PFSK-1 (cell line): Measurements from ENCODE around the gene NECAB3.

ENCODE experiments used
- FOXP2 ChIP-seq: optimal IDR thresholded peaks from 2 replicates; pipeline ENCODE3; 2011; ENCODE audit warnings: borderline replicate concordance, control low read depth, inconsistent platforms; ENCODE audit not compliant: insufficient read depth; ENCODE audit errors: extremely low read length, extremely low read depth
- POLR2AphosphoS5 ChIP-seq: IDR thresholded peaks from 2 replicates; pipeline ENCODE4 v1.6.1; 2012; ENCODE audit warnings: low read depth, mild to moderate bottlenecking, control low read depth, low read length, moderate library complexity
- SIN3A ChIP-seq: IDR thresholded peaks from 2 replicates; pipeline ENCODE4 v1.6.1; 2012; ENCODE audit warnings: mild to moderate bottlenecking, low read length, moderate library complexity, borderline replicate concordance; ENCODE audit not compliant: insufficient read depth
- TAF1 ChIP-seq: IDR thresholded peaks from 2 replicates; pipeline ENCODE4 v1.6.1; 2012; ENCODE audit warnings: low read length, control low read depth, borderline replicate concordance; ENCODE audit not compliant: insufficient read depth
- TF ChIP-seq, protein P1 (sequence below), 2 experiments: IDR thresholded peaks; 2 replicates each; pipeline versions ENCODE4 v1.6.1 to v1.8.0; 2011 to 2012; ENCODE audit warnings: low read depth in 2 of 2, low read length in 2 of 2, control low read depth in 1 of 2, inconsistent platforms in 1 of 2, mild to moderate bottlenecking in 1 of 2, moderate library complexity in 1 of 2; ENCODE audit not compliant: insufficient read depth in 1 of 2

Gene NECAB3

DNA sequence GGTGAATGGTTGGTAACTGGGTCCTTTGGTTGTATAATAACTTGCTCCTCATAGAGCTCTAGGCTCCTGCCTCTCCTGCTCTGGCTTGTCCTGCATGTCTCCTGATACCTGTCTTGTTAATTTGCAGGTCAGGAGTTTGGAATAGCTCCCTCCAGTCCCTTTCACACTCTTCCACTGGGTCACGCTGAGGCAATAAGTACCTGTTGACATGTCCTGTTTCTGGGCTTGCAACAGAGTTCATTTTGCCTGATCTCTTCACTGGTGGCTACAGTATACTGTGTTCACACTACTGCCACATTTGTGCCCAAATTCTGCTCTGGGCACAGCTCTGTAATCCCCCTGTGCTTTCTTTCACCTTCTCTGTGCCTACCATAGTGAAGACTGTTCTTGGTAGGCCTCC lies 37.5 kb downstream of the NECAB3 start:
- TF ChIP-seq POLR2AphosphoS5: no peak
- TF ChIP-seq, protein P1, sequence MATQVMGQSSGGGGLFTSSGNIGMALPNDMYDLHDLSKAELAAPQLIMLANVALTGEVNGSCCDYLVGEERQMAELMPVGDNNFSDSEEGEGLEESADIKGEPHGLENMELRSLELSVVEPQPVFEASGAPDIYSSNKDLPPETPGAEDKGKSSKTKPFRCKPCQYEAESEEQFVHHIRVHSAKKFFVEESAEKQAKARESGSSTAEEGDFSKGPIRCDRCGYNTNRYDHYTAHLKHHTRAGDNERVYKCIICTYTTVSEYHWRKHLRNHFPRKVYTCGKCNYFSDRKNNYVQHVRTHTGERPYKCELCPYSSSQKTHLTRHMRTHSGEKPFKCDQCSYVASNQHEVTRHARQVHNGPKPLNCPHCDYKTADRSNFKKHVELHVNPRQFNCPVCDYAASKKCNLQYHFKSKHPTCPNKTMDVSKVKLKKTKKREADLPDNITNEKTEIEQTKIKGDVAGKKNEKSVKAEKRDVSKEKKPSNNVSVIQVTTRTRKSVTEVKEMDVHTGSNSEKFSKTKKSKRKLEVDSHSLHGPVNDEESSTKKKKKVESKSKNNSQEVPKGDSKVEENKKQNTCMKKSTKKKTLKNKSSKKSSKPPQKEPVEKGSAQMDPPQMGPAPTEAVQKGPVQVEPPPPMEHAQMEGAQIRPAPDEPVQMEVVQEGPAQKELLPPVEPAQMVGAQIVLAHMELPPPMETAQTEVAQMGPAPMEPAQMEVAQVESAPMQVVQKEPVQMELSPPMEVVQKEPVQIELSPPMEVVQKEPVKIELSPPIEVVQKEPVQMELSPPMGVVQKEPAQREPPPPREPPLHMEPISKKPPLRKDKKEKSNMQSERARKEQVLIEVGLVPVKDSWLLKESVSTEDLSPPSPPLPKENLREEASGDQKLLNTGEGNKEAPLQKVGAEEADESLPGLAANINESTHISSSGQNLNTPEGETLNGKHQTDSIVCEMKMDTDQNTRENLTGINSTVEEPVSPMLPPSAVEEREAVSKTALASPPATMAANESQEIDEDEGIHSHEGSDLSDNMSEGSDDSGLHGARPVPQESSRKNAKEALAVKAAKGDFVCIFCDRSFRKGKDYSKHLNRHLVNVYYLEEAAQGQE (IDR thresholded peaks at IDR 0.05; ENCODE audit: insufficient read depth in 1 of 2, low read depth in 2 of 2, low read length in 2 of 2): no peak
- TF ChIP-seq TAF1: no peak
- TF ChIP-seq SIN3A: no peak
- TF ChIP-seq FOXP2: no peak

DNA sequence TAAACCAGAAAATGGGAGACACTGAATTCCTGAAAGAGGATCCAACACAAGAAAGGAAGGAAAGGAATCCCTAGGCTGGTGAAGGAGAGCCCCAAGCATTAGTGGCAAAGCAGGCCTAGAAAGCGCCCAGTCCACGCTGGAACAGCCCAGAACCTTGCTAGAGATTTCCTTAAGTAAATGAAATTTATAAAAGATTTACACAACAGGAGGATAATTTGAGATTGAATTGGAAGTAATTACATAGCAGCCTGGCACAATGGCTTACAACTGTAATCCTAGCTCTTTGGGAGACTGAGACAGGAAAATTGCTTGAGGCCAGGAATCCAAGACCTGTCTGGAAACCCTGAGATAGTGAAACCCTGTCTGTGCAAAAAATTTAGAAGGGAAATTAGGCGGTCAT lies 38.9 kb downstream of the NECAB3 start:
- TF ChIP-seq, protein P1 (IDR thresholded peaks at IDR 0.05; ENCODE audit: insufficient read depth in 1 of 2, low read depth in 2 of 2, low read length in 2 of 2): no peak

DNA sequence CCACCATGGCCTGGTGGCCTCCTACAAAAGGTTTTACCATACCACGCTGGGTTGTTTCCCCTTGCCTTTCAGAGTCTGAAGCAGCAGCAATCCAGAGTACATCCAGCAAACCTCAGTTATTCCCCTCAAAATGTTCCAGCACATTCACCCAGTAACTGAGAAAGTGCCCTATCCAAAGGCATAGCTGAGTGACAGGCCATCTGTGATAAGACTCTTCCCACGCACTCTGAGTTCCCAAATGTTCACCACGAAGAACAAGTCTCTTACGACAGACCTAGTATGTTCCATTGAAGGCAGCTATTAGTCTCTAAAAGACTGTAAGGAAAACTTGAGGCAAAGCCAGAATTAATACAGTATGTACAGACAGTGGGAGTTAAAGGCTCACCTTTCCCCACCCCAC lies 43.7 kb downstream of the NECAB3 start:
- TF ChIP-seq TAF1: no peak
- no peak for TF ChIP-seq SIN3A
- TF ChIP-seq FOXP2: no peak
- no peak for TF ChIP-seq POLR2AphosphoS5
- TF ChIP-seq, protein P1 (IDR thresholded peaks at IDR 0.05; ENCODE audit: insufficient read depth in 1 of 2, low read depth in 2 of 2, low read length in 2 of 2): no peak

DNA sequence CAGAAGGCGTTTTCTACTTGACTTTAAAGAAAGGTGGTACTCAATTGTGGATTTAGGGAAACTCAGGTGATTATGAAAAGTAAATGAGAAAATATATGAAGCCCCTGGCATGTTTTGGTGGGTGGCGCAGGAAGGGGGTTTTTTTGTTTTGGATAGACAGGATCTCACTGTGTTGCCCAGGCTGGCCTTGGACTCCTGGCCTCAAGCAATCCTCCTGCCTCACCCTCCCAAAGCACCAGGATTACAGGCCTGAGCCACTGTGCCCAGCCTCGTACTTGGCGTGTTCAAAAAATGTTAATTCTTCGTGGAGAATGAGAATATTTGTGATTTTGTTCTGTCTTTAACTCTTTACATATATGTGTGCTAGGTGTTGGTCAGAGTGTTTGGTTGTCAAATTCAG lies 44.2 kb downstream of the NECAB3 start:
- TF ChIP-seq POLR2AphosphoS5 (no peak), TAF1 (no peak), SIN3A (no peak), FOXP2 (no peak)
- TF ChIP-seq, protein P1 (IDR thresholded peaks at IDR 0.05; ENCODE audit: insufficient read depth in 1 of 2, low read depth in 2 of 2, low read length in 2 of 2): no peak

DNA sequence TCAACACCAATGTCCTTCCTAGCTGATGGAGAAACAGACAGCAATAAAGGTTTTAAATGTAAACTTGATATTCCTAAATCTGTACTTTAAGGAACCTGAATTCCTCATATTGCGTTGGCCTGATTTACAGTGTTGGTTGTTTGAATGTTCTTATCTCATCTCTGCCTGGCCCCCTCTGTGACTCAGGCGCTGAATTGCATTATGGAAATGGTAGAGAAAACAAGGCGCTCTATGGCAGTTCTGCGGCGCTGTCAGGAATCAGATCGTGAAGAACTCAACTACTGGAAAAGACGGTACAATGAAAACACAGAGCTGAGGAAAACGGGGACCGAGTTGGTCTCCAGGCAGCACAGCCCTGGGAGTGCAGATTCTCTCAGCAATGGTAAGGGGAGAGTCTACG lies 44.7 kb downstream of the NECAB3 start:
- TF ChIP-seq FOXP2 (no peak), SIN3A (no peak), TAF1 (no peak), POLR2AphosphoS5 (no peak)
- TF ChIP-seq, protein P1 (IDR thresholded peaks at IDR 0.05; ENCODE audit: insufficient read depth in 1 of 2, low read depth in 2 of 2, low read length in 2 of 2): no peak
